Retinal pigment epithelial cell (primary cell): ENCODE results near the gene ZYG11A.
"Not testable (repeated sequence)": the region's sequence is repeated elsewhere in the genome, so short reads cannot be mapped to it uniquely, and the experiment has no call there.

Experiments used
- DNase-seq: peaks from one replicate; pipeline ENCODE4 v3.0.0-alpha.2; 2010; ENCODE audit warnings: low read depth
- H3K4me3 ChIP-seq: 2 replicates; pipeline ENCODE4 v1.5.1; 2011; ENCODE audit warnings: mild to moderate bottlenecking, low read length, control low read depth, moderate library complexity
- TF ChIP-seq, protein P1 (sequence below): conservative IDR thresholded peaks from 2 replicates; pipeline ENCODE4 v1.5.1; 2011; ENCODE audit warnings: low read depth, low read length, control low read depth, inconsistent platforms

ZYG11A gene

DNA sequence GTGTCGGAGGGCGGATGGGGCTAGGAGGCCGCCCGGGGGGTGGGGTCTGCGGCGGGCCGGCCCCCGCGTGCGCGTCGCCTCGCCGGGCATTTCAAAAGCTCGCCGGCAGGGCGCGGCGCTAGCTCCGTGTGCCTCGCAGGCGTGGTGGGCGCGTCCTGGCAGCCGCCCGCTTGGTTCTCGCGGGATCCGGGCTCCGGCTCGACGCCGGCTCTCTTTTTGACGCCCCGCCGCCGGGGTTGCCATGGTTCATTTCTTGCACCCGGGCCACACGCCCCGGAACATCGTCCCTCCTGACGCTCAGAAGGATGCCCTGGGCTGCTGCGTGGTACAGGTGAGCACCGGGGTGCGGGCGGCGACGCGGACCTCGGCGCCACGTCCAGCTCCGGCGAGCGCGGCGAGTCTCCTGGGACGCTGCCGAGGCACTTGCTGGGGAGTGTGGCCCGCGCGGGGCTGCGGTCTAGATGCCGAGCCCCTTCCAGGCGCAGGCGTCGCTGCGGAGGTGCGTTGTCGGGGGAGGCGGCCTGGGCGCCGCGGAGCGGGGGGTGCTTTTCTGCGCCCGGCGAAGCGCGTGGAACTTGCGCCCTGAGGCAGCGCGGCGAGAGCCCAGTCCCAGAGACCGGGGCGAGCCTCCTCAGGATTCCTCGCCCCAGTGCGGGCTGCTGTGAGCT lies at the start of gene ZYG11A:
ZYG11A (plus strand) TSS at position 118 of the 668 bp plus-strand sequence; CDS start at position 242, 124 bp downstream.
- H3K4me3 ChIP-seq = peak within 1 kb of the TSS; percentile 54
- TF ChIP-seq, protein P1, sequence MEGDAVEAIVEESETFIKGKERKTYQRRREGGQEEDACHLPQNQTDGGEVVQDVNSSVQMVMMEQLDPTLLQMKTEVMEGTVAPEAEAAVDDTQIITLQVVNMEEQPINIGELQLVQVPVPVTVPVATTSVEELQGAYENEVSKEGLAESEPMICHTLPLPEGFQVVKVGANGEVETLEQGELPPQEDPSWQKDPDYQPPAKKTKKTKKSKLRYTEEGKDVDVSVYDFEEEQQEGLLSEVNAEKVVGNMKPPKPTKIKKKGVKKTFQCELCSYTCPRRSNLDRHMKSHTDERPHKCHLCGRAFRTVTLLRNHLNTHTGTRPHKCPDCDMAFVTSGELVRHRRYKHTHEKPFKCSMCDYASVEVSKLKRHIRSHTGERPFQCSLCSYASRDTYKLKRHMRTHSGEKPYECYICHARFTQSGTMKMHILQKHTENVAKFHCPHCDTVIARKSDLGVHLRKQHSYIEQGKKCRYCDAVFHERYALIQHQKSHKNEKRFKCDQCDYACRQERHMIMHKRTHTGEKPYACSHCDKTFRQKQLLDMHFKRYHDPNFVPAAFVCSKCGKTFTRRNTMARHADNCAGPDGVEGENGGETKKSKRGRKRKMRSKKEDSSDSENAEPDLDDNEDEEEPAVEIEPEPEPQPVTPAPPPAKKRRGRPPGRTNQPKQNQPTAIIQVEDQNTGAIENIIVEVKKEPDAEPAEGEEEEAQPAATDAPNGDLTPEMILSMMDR = peak; percentile 15
- peak; percentile 28 for DNase-seq

GRCh38 chr1:52793717-52794116 lies 48.8 kb upstream of the ZYG11A start:
- DNase-seq, H3K4me3 ChIP-seq: not testable (repeated sequence)

GRCh38 chr1:52795464-52795863 lies 47.1 kb upstream of the ZYG11A start:
- TF ChIP-seq, protein P1 = no peak
- no peak for DNase-seq
- no peak overlapping the region for H3K4me3 ChIP-seq

GRCh38 chr1:52798331-52798730 lies 44.2 kb upstream of the ZYG11A start:
- no peak for DNase-seq
- H3K4me3 ChIP-seq = no peak overlapping the region
- TF ChIP-seq, protein P1 = no peak

GRCh38 chr1:52801011-52801410 lies 41.5 kb upstream of the ZYG11A start:
- no peak overlapping the region for H3K4me3 ChIP-seq
- TF ChIP-seq, protein P1 = no peak
- DNase-seq = no peak

GRCh38 chr1:52804083-52804482 lies 38.5 kb upstream of the ZYG11A start:
- DNase-seq, H3K4me3 ChIP-seq: not testable (repeated sequence)

DNA sequence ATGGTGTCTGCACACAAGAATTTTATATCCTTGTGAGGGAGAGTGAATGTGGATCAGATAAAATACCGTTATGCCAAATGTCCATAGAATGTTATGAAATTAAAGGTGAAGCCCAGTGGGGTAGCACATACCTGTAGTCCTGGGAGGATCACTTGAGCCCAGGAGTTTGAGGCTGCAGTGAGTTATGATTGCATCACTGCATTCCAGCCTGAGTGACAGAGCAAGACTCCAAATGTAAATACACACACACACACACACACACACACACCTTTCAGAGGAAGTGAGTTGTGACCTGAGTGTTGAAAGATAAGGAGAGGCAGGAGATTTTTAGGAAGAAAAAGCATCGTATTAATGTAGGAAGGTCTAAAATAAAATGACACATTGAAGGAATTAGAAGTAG lies 28.1 kb upstream of the ZYG11A start:
- no peak for DNase-seq
- no peak overlapping the region for H3K4me3 ChIP-seq
- TF ChIP-seq, protein P1 = no peak

- DNase-seq, H3K4me3 ChIP-seq: not testable (repeated sequence)
These were observed 21.7 kb upstream of the ZYG11A start for GRCh38 chr1:52820830-52821229.

GRCh38 chr1:52825868-52826267 lies 16.7 kb upstream of the ZYG11A start:
- H3K4me3 ChIP-seq = no peak overlapping the region
- TF ChIP-seq, protein P1 = peak; percentile 35
- DNase-seq = no peak
